Measurements from ENCODE around the gene SDK1. TPM values are rescaled to one million over a fixed set of nuclear protein-coding genes. Genes with fewer than 3 reads are reported as not detected.

Gene SDK1
- total RNA-seq, 1 experiment from 2014 or later: 7.1 TPM

GRCh38 chr7:4119848-4120247 is 818.8 kb downstream of the SDK1 start:
- TF ChIP-seq CTCF (IDR thresholded peaks at IDR 0.05; ENCODE audit: insufficient read depth in 1 of 2, low read depth in 1 of 2, low read length in 1 of 2, severe bottlenecking in 1 of 2, unreplicated experiment in 1 of 2): no peak
- ChIA-PET POLR2A (no interaction called here), CTCF (no interaction called here)
- BruUV-seq (replicated peaks): no TSS peak
- Histone ChIP-seq H3K9me3 (peaks cover 9% of the 10 kb centered on the region), H3K4me3 (ENCODE audit: low read depth, low read length) (no peak overlapping the region), H3K4me1 (no peaks in the 10 kb centered on the region), H3K27me3 (replicated peaks; ENCODE audit: control insufficient read depth, insufficient read depth, low read length) (no peaks in the 10 kb centered on the region), H3K36me3 (ENCODE audit: control insufficient read depth, insufficient read depth, low read length) (no peaks in the 10 kb centered on the region)
- no peak for DNase-seq
- intact Hi-C loops (cut with micrococcal nuclease; ENCODE audit: unreplicated experiment): no loop called here
- H3K4me3 Mint-ChIP-seq (ENCODE audit: unreplicated experiment): no peak overlapping the region
- H3K27me3 Mint-ChIP-seq (ENCODE audit: insufficient read depth, unreplicated experiment): no peaks in the 10 kb centered on the region
- no peaks in the 10 kb centered on the region for H3K36me3 Mint-ChIP-seq (ENCODE audit: insufficient read depth, unreplicated experiment)
- no peaks in the 10 kb centered on the region for H3K4me1 Mint-ChIP-seq (ENCODE audit: low read depth, unreplicated experiment)
- H3K9me3 Mint-ChIP-seq (ENCODE audit: unreplicated experiment): peaks cover 41% of the 10 kb centered on the region
- H3K27ac Mint-ChIP-seq (ENCODE audit: unreplicated experiment): no peak overlapping the region

- intact Hi-C loops (cut with micrococcal nuclease; ENCODE audit: unreplicated experiment): no loop called here
- Mint-ChIP-seq H3K27me3 (ENCODE audit: insufficient read depth, unreplicated experiment) (no peaks in the 10 kb centered on the region), H3K4me3 (ENCODE audit: unreplicated experiment) (no peak overlapping the region), H3K9me3 (ENCODE audit: unreplicated experiment) (peaks cover 50% of the 10 kb centered on the region), H3K4me1 (ENCODE audit: low read depth, unreplicated experiment) (no peaks in the 10 kb centered on the region), H3K27ac (ENCODE audit: unreplicated experiment) (no peak overlapping the region), H3K36me3 (ENCODE audit: insufficient read depth, unreplicated experiment) (no peaks in the 10 kb centered on the region)
- Histone ChIP-seq H3K9me3 (peaks cover 9% of the 10 kb centered on the region), H3K27me3 (replicated peaks; ENCODE audit: control insufficient read depth, insufficient read depth, low read length) (no peaks in the 10 kb centered on the region), H3K4me3 (ENCODE audit: low read depth, low read length) (no peak overlapping the region), H3K36me3 (ENCODE audit: control insufficient read depth, insufficient read depth, low read length) (no peaks in the 10 kb centered on the region; the same call in 1 of the 2 replicates), H3K4me1 (no peaks in the 10 kb centered on the region)
- no TSS peak for BruUV-seq (replicated peaks)
- no peak for TF ChIP-seq CTCF (IDR thresholded peaks at IDR 0.05; ENCODE audit: insufficient read depth in 1 of 2, low read depth in 1 of 2, low read length in 1 of 2, severe bottlenecking in 1 of 2, unreplicated experiment in 1 of 2)
- ChIA-PET CTCF (no interaction called here), POLR2A (no interaction called here)
- DNase-seq: no peak
Observed at GRCh38 chr7:4123346-4123745, 822.3 kb downstream of the SDK1 start.

GRCh38 chr7:4123823-4124222 is 822.8 kb downstream of the SDK1 start:
- no TSS peak for BruUV-seq (replicated peaks)
- no peaks in the 10 kb centered on the region for H3K4me1 ChIP-seq
- Mint-ChIP-seq H3K27me3 (ENCODE audit: insufficient read depth, unreplicated experiment) (no peaks in the 10 kb centered on the region), H3K36me3 (ENCODE audit: insufficient read depth, unreplicated experiment) (no peaks in the 10 kb centered on the region), H3K4me3 (ENCODE audit: unreplicated experiment) (no peak overlapping the region), H3K27ac (ENCODE audit: unreplicated experiment) (no peak overlapping the region), H3K9me3 (ENCODE audit: unreplicated experiment) (peaks cover 50% of the 10 kb centered on the region), H3K4me1 (ENCODE audit: low read depth, unreplicated experiment) (no peaks in the 10 kb centered on the region)
- ChIA-PET POLR2A (no interaction called here), CTCF (no interaction called here)
- no peaks in the 10 kb centered on the region for H3K27me3 ChIP-seq (replicated peaks; ENCODE audit: control insufficient read depth, insufficient read depth, low read length)
- intact Hi-C loops (cut with micrococcal nuclease; ENCODE audit: unreplicated experiment): no loop called here
- no peak for DNase-seq
- H3K36me3 ChIP-seq (ENCODE audit: control insufficient read depth, insufficient read depth, low read length): no peaks in the 10 kb centered on the region; the same call in 1 of the 2 replicates
- H3K4me3 ChIP-seq (ENCODE audit: low read depth, low read length): no peak overlapping the region
- H3K9me3 ChIP-seq: peaks cover 9% of the 10 kb centered on the region
- no peak for TF ChIP-seq CTCF (IDR thresholded peaks at IDR 0.05; ENCODE audit: insufficient read depth in 1 of 2, low read depth in 1 of 2, low read length in 1 of 2, severe bottlenecking in 1 of 2, unreplicated experiment in 1 of 2)

Data from Caco-2 (cell line).